H1 (cell line): ENCODE measurements around the gene WWC1.

Experiments used
- CREB1 ChIP-seq: IDR thresholded peaks from 2 replicates; pipeline ENCODE4 v1.6.1; 2012; ENCODE audit warnings: inconsistent platforms
- CTCF ChIP-seq, 3 experiments: IDR thresholded peaks; 1 replicate in 2 of 3; 2 replicates in 1 of 3; pipeline versions ENCODE4 v1.5.1 to v1.6.1; 2011; ENCODE audit warnings: low read length in 3 of 3, mild to moderate bottlenecking in 3 of 3, inconsistent platforms in 2 of 3, low read depth in 1 of 3, moderate library complexity in 1 of 3; ENCODE audit not compliant: insufficient read depth in 1 of 3; ENCODE audit errors: control extremely low read depth in 1 of 3
- GABPA ChIP-seq: IDR thresholded peaks from 2 replicates; pipeline ENCODE4 v1.6.1; 2011; ENCODE audit warnings: mild to moderate bottlenecking, low read length, moderate library complexity, borderline replicate concordance; ENCODE audit not compliant: insufficient read depth
- HDAC6 ChIP-seq: IDR thresholded peaks from one replicate; pipeline ENCODE4 v1.7.1; 2012; ENCODE audit warnings: low read depth, mild to moderate bottlenecking, inconsistent platforms, low read length, moderate library complexity
- KDM1A ChIP-seq: fragments of 200-600, 300-600 bp; sonication (generic); IDR thresholded peaks from 2 replicates; pipeline ENCODE4 v1.7.1; 2016; ENCODE audit warnings: mild to moderate bottlenecking, low read length, borderline replicate concordance
- MAFK ChIP-seq: IDR thresholded peaks from 2 replicates; pipeline ENCODE4 v1.6.1; 2012; ENCODE audit warnings: low read depth, mild to moderate bottlenecking, improper control_type of control experiment, low read length
- MAX ChIP-seq: IDR thresholded peaks from 2 replicates; pipeline ENCODE4 v1.6.1; 2012; ENCODE audit warnings: inconsistent platforms
- POLR2A ChIP-seq, 2 experiments: IDR thresholded peaks; 1 replicate in 1 of 2; 2 replicates in 1 of 2; pipeline ENCODE4 v1.6.1; 2011; ENCODE audit warnings: low read depth in 2 of 2, low read length in 2 of 2, mild to moderate bottlenecking in 2 of 2; ENCODE audit errors: control extremely low read depth in 1 of 2
- POLR2AphosphoS5 ChIP-seq: IDR thresholded peaks from 2 replicates; pipeline ENCODE4 v1.6.1; 2011; ENCODE audit warnings: low read depth, low read length
- RAD21 ChIP-seq, 2 experiments: IDR thresholded peaks in 1 of 2; conservative IDR thresholded peaks in 1 of 2; 2 replicates each; pipeline ENCODE4 v1.6.1; 2011; ENCODE audit warnings: low read depth in 2 of 2, low read length in 2 of 2, improper control_type of control experiment in 1 of 2, inconsistent platforms in 1 of 2, mild to moderate bottlenecking in 1 of 2, moderate library complexity in 1 of 2
- RXRA ChIP-seq: IDR thresholded peaks from 2 replicates; pipeline ENCODE4 v1.6.1; 2011; ENCODE audit warnings: low read depth, mild to moderate bottlenecking, low read length, moderate library complexity; ENCODE audit not compliant: insufficient read depth
- TCF12 ChIP-seq: IDR thresholded peaks from 2 replicates; pipeline ENCODE4 v1.6.1; 2011; ENCODE audit warnings: low read depth, mild to moderate bottlenecking, low read length
- USF2 ChIP-seq: IDR thresholded peaks from 2 replicates; pipeline ENCODE4 v1.6.1; 2011; ENCODE audit warnings: low read length, improper control_type of control experiment

DNA sequence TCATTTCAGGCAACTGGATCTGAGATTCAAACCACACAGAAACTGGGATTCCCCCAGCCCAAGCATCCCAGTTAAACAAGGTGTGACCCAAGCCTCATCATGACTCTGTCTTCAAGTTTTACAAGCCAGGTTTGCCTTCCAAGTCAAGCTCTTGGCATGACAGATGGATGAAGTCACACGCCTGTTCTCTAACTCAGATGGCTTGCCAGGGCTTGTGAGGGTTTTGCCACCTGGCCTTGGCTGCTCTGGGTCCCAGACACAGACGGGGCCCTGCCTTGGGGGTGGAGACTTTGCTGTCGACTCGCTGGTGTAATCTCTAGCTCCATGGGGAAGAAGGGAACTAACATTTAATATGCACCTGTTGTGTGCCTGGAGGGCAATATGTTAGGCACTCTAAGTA lies 99.0 kb downstream of the WWC1 start:
- TF ChIP-seq POLR2A (IDR thresholded peaks at IDR 0.05; ENCODE audit: control extremely low read depth in 1 of 2, low read depth in 2 of 2, low read length in 2 of 2) (no peak), CTCF (IDR thresholded peaks at IDR 0.05; ENCODE audit: control extremely low read depth in 1 of 3, insufficient read depth in 1 of 3, low read depth in 1 of 3, low read length in 3 of 3) (no peak), HDAC6 (no peak), MAX (no peak), RXRA (no peak), RAD21 (IDR thresholded peaks at IDR 0.05 in 1 of 2, conservative IDR thresholded peaks at IDR 0.05 in 1 of 2; ENCODE audit: low read depth in 2 of 2, low read length in 2 of 2) (no peak), GABPA (no peak), POLR2AphosphoS5 (no peak), TCF12 (no peak), KDM1A (no peak), USF2 (no peak), CREB1 (no peak), MAFK (no peak)
